KMS-11 (cell line): ENCODE measurements around the gene SAMD14.

Source experiments
- H2AFZ ChIP-seq: fragments of 200-600 bp; sonication (generic); 2 replicates; pipeline ENCODE4 v1.6.1; 2016; ENCODE audit warnings: antibody characterized with exemption, mixed run types, low read depth
- H3K27ac ChIP-seq: fragments of 200-600 bp; sonication (generic); 2 replicates; pipeline ENCODE4 v1.6.1; 2016; ENCODE audit warnings: mild to moderate bottlenecking, mixed run types
- H3K27me3 ChIP-seq: fragments of 200-600 bp; sonication (generic); 2 replicates; pipeline ENCODE4 v1.6.1; 2017; ENCODE audit warnings: mild to moderate bottlenecking, low read depth, mixed run types, moderate library complexity; ENCODE audit not compliant: insufficient read depth
- H3K36me3 ChIP-seq: fragments of 200-600 bp; sonication (generic); 2 replicates; pipeline ENCODE4 v1.6.1; 2017; ENCODE audit warnings: mild to moderate bottlenecking, mixed run types; ENCODE audit not compliant: insufficient read depth
- H3K4me1 ChIP-seq: fragments of 200-600 bp; sonication (generic); 2 replicates; pipeline ENCODE4 v1.6.1; 2016; ENCODE audit warnings: mild to moderate bottlenecking, low read depth, mixed run types; ENCODE audit not compliant: poor library complexity, severe bottlenecking
- H3K4me2 ChIP-seq: fragments of 200-600 bp; sonication (generic); 2 replicates; pipeline ENCODE4 v1.7.0; 2016; ENCODE audit warnings: mild to moderate bottlenecking, mixed run types
- H3K4me3 ChIP-seq: fragments of 200-600 bp; sonication (generic); IDR thresholded peaks from 2 replicates; pipeline ENCODE4 v1.6.1; 2017; ENCODE audit warnings: low read depth, low read length, mixed read lengths; ENCODE audit not compliant: insufficient read depth
- H3K79me2 ChIP-seq: fragments of 200-600 bp; sonication (generic); 2 replicates; pipeline ENCODE4 v1.6.1; 2016; ENCODE audit warnings: low read depth, mixed run types; ENCODE audit not compliant: insufficient read depth
- H3K9ac ChIP-seq: fragments of 200-600 bp; sonication (generic); 2 replicates; pipeline ENCODE4 v1.6.1; 2016; ENCODE audit warnings: mild to moderate bottlenecking, mixed run types
- H4K20me1 ChIP-seq: fragments of 200-600 bp; sonication (generic); 2 replicates; pipeline ENCODE4 v1.6.1; 2016; ENCODE audit warnings: mild to moderate bottlenecking, mixed run types; ENCODE audit not compliant: insufficient read depth
- TF ChIP-seq, protein P1 (sequence below): fragments of 200-600 bp; sonication (generic); conservative IDR thresholded peaks from 2 replicates; pipeline ENCODE4 v1.6.1; 2017; ENCODE audit warnings: low read depth, mild to moderate bottlenecking, antibody characterized with exemption, low read length, moderate library complexity, mixed read lengths

SAMD14 gene

DNA sequence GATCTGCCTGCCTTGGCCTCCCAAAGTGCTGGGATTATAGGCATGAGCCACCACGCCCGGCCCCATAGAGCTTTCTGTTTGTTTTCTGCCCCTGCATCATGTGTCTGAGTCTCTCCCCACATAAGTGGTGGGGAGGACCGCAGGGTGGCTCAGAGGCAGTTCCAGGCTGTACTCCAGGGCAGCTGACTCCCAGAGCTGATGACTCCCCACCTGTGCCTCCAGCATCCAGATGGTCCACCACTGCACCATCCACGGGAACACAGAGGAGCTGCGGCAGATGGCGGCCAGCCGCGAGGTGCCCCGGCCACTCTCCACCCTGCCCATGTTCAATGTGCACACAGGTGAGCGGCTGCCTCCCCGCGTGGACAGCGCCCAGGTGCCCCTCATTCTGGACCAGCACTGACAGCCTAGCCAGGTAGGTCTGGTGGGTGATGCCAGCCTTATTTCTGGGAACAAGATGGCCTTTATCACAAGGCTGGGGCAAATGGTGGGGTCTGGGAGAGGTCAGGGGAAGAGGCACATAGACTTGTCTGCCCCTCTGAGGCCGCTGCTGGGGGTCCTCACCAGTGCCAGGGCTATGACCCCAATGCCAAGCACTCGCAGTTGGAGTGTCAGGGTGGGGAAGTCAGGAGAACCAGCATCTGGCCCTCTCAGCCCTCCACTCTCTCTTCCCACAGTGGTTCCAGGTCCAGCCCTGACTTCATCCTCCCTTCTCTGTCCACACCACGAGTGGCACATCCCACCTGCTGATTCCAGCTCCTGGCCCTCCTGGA is 45.3 kb upstream of the SAMD14 start:
- Histone ChIP-seq H3K9ac (no peak overlapping the region), H3K27ac (no peak overlapping the region), H2AFZ (no peak overlapping the region), H3K27me3 (no peaks in the 10 kb centered on the region), H3K4me1 (peaks cover 41% of the 10 kb centered on the region), H3K4me3 (no peak overlapping the region), H3K36me3 (no peaks in the 10 kb centered on the region), H4K20me1 (no peaks in the 10 kb centered on the region), H3K4me2 (no peak overlapping the region), H3K79me2 (no peaks in the 10 kb centered on the region)
- TF ChIP-seq, protein P1, sequence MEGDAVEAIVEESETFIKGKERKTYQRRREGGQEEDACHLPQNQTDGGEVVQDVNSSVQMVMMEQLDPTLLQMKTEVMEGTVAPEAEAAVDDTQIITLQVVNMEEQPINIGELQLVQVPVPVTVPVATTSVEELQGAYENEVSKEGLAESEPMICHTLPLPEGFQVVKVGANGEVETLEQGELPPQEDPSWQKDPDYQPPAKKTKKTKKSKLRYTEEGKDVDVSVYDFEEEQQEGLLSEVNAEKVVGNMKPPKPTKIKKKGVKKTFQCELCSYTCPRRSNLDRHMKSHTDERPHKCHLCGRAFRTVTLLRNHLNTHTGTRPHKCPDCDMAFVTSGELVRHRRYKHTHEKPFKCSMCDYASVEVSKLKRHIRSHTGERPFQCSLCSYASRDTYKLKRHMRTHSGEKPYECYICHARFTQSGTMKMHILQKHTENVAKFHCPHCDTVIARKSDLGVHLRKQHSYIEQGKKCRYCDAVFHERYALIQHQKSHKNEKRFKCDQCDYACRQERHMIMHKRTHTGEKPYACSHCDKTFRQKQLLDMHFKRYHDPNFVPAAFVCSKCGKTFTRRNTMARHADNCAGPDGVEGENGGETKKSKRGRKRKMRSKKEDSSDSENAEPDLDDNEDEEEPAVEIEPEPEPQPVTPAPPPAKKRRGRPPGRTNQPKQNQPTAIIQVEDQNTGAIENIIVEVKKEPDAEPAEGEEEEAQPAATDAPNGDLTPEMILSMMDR, result no peak

GRCh38 chr17:50174444-50174843 is 44.5 kb upstream of the SAMD14 start:
- Histone ChIP-seq H3K27ac (no peak overlapping the region), H3K4me1 (peaks cover 49% of the 10 kb centered on the region)
- TF ChIP-seq, protein P1, result no peak

DNA sequence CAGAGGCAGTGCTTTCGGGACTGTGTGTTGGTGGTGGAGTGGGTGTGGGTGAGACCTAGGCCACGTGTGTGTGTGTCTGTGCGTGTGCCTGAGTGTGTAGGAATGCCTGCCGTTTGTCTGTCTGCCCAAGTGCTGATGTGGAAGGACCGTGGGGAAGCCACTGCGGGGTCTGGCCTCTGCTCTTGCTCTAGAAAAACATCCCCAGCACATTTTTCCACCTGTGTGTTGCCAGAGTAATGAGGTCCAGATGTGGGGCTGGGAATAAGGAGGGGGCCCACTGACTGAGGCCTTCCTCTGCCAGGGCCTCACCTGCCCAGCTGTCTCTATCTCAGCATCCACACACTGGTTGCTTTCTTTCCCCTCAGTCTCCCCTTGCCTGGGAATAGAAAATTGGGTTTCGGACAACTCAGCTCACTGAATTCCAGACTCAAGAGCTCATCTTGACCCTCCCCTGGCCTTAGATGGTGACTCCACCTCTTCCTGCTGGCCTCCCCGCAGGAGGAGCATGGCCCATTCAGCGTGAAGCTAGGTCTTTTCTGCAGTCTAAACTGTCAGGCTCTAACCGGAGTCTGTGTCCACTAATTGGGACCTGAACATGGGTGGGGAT is 43.5 kb upstream of the SAMD14 start:
- H3K79me2 ChIP-seq, result no peaks in the 10 kb centered on the region
- H3K4me1 ChIP-seq, result peaks cover 52% of the 10 kb centered on the region
- no peaks in the 10 kb centered on the region for H3K27me3 ChIP-seq
- no peak overlapping the region for H3K4me2 ChIP-seq
- H2AFZ ChIP-seq, result no peak overlapping the region
- H3K36me3 ChIP-seq, result no peaks in the 10 kb centered on the region
- TF ChIP-seq, protein P1, result no peak
- no peak overlapping the region for H3K4me3 ChIP-seq
- no peak overlapping the region for H3K9ac ChIP-seq
- no peaks in the 10 kb centered on the region for H4K20me1 ChIP-seq
- H3K27ac ChIP-seq, result no peak overlapping the region

More at GRCh38 chr17:50174444-50174843, 44.5 kb upstream of the SAMD14 start:
- Histone ChIP-seq H3K9ac (no peak overlapping the region), H2AFZ (no peak overlapping the region), H3K4me2 (no peak overlapping the region), H3K27me3 (no peaks in the 10 kb centered on the region), H4K20me1 (no peaks in the 10 kb centered on the region), H3K79me2 (no peaks in the 10 kb centered on the region), H3K4me3 (no peak overlapping the region), H3K36me3 (no peaks in the 10 kb centered on the region)

DNA sequence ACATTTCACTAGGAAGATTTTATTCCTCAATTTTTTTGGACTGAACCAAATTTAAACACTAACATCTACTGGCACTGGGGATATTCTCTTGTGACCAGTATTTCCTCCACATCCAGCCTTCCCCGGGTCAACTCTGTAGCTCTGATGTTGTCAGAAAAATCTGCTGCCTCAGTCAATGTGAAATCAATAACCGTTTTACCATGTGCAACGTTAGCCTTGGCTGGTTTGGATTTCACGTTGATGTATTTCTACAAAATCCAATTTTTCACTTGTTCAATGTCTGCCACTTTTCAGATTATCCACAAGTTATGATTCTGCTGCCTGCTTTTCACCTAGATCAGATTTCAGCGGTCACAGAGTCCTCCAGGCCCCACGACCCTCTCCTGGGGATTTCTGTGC is 43.0 kb upstream of the SAMD14 start:
- no peak overlapping the region for H3K9ac ChIP-seq
- TF ChIP-seq, protein P1, result no peak
- no peak overlapping the region for H3K27ac ChIP-seq
- no peak overlapping the region for H3K4me2 ChIP-seq
- H3K36me3 ChIP-seq, result no peaks in the 10 kb centered on the region
- peaks cover 47% of the 10 kb centered on the region for H3K4me1 ChIP-seq
- no peak overlapping the region for H2AFZ ChIP-seq
- H4K20me1 ChIP-seq, result no peaks in the 10 kb centered on the region
- H3K79me2 ChIP-seq, result no peaks in the 10 kb centered on the region
- no peak overlapping the region for H3K4me3 ChIP-seq
- no peaks in the 10 kb centered on the region for H3K27me3 ChIP-seq
